B cell (primary cell): ENCODE results near the gene COL8A2. TPM values are rescaled to one million over a fixed set of nuclear protein-coding genes. Genes with fewer than 3 reads are reported as not detected.

Experiments used
- ATAC-seq: fragments of 200-7000 bp; cut with Tn5 transposase; one replicate; pipeline ENCODE4 v1.10.0; 2021; ENCODE audit warnings: low read depth, mild to moderate bottlenecking, moderate number of reproducible peaks, moderate library complexity
- CTCF ChIA-PET: fragments of 350-600 bp; sonication (Branson Sonifier 250); formaldehyde crosslinking; loops from one replicate; lab custom pipeline; 2021; ENCODE audit warnings: antibody characterized with exemption, inconsistent platforms; lab: Charles Lee
- POLR2A ChIA-PET: fragments of 350-600 bp; sonication (Branson Sonifier 250); formaldehyde crosslinking; loops from one replicate; lab custom pipeline; 2021; ENCODE audit warnings: antibody characterized with exemption; lab: Charles Lee
- DNase-seq: peaks from one replicate; pipeline ENCODE4 v3.0.0; 2013
- H2AFZ ChIP-seq: 2 replicates; pipeline ENCODE4 v1.6.1; 2012; ENCODE audit warnings: mild to moderate bottlenecking, low read depth, low read length; ENCODE audit not compliant: insufficient read depth, poor library complexity, severe bottlenecking
- H3K27ac ChIP-seq, 2 donors: 1 replicate in 1 of 2; 2 replicates in 1 of 2; pipeline ENCODE4 v1.5.1; 2012 to 2013; ENCODE audit warnings: low read length in 2 of 2, mild to moderate bottlenecking in 2 of 2, moderate library complexity in 1 of 2
- H3K27me3 ChIP-seq, 4 experiments: fragments of 200-600 bp in 1 of 4; sonication (generic) in 1 of 4; replicated peaks in 1 of 4; 1 replicate in 2 of 4; 2 replicates in 2 of 4; pipeline versions ENCODE4 v1.6.1 to v1.7.0; 2013 to 2016; ENCODE audit warnings: low read length in 3 of 4, mild to moderate bottlenecking in 2 of 4, mixed read lengths in 1 of 4, moderate library complexity in 1 of 4; ENCODE audit not compliant: insufficient read depth in 4 of 4, control insufficient read depth in 3 of 4; ENCODE audit errors: control extremely low read depth in 1 of 4
- H3K36me3 ChIP-seq, 2 experiments: replicated peaks in 1 of 2; 1 replicate in 1 of 2; 2 replicates in 1 of 2; pipeline versions ENCODE4 v1.6.1 to v1.7.1; 2013; ENCODE audit warnings: low read length in 1 of 2; ENCODE audit not compliant: insufficient read depth in 2 of 2, control insufficient read depth in 1 of 2; ENCODE audit errors: control extremely low read depth in 1 of 2, extremely low read depth in 1 of 2
- H3K4me1 ChIP-seq, 2 donors: fragments of 200-600 bp in 1 of 2; sonication (generic) in 1 of 2; 1 replicate in 1 of 2; 2 replicates in 1 of 2; pipeline versions ENCODE4 v1.5.1 to v1.6.1; 2013 to 2017; ENCODE audit warnings: low read length in 2 of 2; ENCODE audit not compliant: control insufficient read depth in 2 of 2, insufficient read depth in 2 of 2
- H3K4me2 ChIP-seq: replicated peaks from 2 replicates; pipeline ENCODE3; 2012; ENCODE audit warnings: mild to moderate bottlenecking, low read depth, low read length; ENCODE audit not compliant: poor library complexity, severe bottlenecking
- H3K4me3 ChIP-seq, 5 experiments: fragments of 200-600 bp in 1 of 5; sonication (generic) in 1 of 5; 1 replicate in 3 of 5; 2 replicates in 2 of 5; pipeline versions ENCODE4 v1.5.1 to v1.7.0; 2011 to 2016; ENCODE audit warnings: low read length in 4 of 5, mild to moderate bottlenecking in 4 of 5, low read depth in 2 of 5, control low read depth in 1 of 5, moderate library complexity in 1 of 5; ENCODE audit not compliant: insufficient read depth in 1 of 5; ENCODE audit errors: control extremely low read depth in 1 of 5, extremely low read depth in 1 of 5
- H3K79me2 ChIP-seq: fragments of 200-600 bp; sonication (generic); one replicate; pipeline ENCODE4 v1.6.0; 2016; ENCODE audit warnings: low read length; ENCODE audit not compliant: control insufficient read depth, insufficient read depth
- H3K9ac ChIP-seq: fragments of 200-600 bp; sonication (generic); 2 replicates; pipeline ENCODE4 v1.6.1; 2017; ENCODE audit warnings: mild to moderate bottlenecking, low read length, moderate library complexity
- H3K9me3 ChIP-seq, 3 donors: one replicate each; pipeline versions ENCODE4 v1.6.1 to v1.7.1; 2013; ENCODE audit warnings: low read length in 2 of 3; ENCODE audit not compliant: control insufficient read depth in 2 of 3, insufficient read depth in 1 of 3; ENCODE audit errors: control extremely low read depth in 1 of 3
- H4K20me1 ChIP-seq: 2 replicates; pipeline ENCODE4 v1.6.0; 2012; ENCODE audit warnings: mild to moderate bottlenecking, low read length; ENCODE audit not compliant: insufficient read depth, control insufficient read depth, poor library complexity, severe bottlenecking
- H3K27ac Mint-ChIP-seq: one replicate; pipeline ENCODE4 v1.8.0; 2021; ENCODE audit warnings: mixed read lengths
- H3K27me3 Mint-ChIP-seq: one replicate; pipeline ENCODE4 v1.8.0; 2021; ENCODE audit warnings: mixed read lengths
- H3K4me1 Mint-ChIP-seq: one replicate; pipeline ENCODE4 v1.8.0; 2021; ENCODE audit warnings: mixed read lengths
- H3K4me3 Mint-ChIP-seq: one replicate; pipeline ENCODE4 v1.8.0; 2021; ENCODE audit warnings: mixed read lengths
- H3K9me3 Mint-ChIP-seq: one replicate; pipeline ENCODE4 v1.8.0; 2022; ENCODE audit warnings: mixed read lengths; ENCODE audit not compliant: insufficient read depth
- CTCF ChIP-seq: fragments of 200-600 bp; IDR thresholded peaks from one replicate; pipeline ENCODE4 v1.8.0; 2022; ENCODE audit warnings: antibody characterized with exemption, mild to moderate bottlenecking
- EZH2 ChIP-seq: IDR thresholded peaks from 2 replicates; pipeline ENCODE4 v1.6.1; 2012; ENCODE audit warnings: borderline replicate concordance, low read depth, mild to moderate bottlenecking, moderate library complexity, low read length; ENCODE audit not compliant: insufficient read depth, poor library complexity, severe bottlenecking
- WGBS: methylation state at CpG from one replicate; pipeline ENCODE4 v1.1.5; 2013; ENCODE audit warnings: missing lambda C conversion rate; ENCODE audit not compliant: insufficient coverage; 5-methylcytosine and 5-hydroxymethylcytosine counted together
- intact Hi-C: fragments of 100-400 bp; cut with micrococcal nuclease; formaldehyde crosslinking; loops from one replicate; pipeline ENCODE4 v1.10.0; 2022
- polyA plus RNA-seq: library from polyadenylated mRNA; depleted of rRNA; stranded (reverse); fragments of >200 nt; gene quantifications from 2 replicates; pipeline ENCODE4 v1.2.3, GENCODE V29; 2012
- total RNA-seq, 2 donors: library from RNA; stranded (reverse); fragments of 120-200 nt in 1 of 2; gene quantifications; 1 replicate in 1 of 2; 2 replicates in 1 of 2; pipeline versions ENCODE4 v1.2.3 to v1.2.4, GENCODE V29; 2013 to 2022

COL8A2 gene
- total and polyA plus RNA-seq, 2 donors (not counting 1 experiment from before 2014, with no cell fraction given) = 0.17 TPM; not detected in 1

- Mint-ChIP-seq H3K4me3 (no peak overlapping the region), H3K4me1 (peaks cover 21% of the 10 kb centered on the region), H3K27me3 (no peaks in the 10 kb centered on the region), H3K9me3 (no peaks in the 10 kb centered on the region), H3K27ac (no peak overlapping the region)
- no peak overlapping the region for H2AFZ ChIP-seq
- H3K4me2 ChIP-seq = no peak overlapping the region
- no peak for TF ChIP-seq EZH2
- TF ChIP-seq CTCF = no peak
- H4K20me1 ChIP-seq = peaks cover 16% of the 10 kb centered on the region
- peaks cover 39% of the 10 kb centered on the region for H3K79me2 ChIP-seq
- CTCF ChIA-PET = interaction anchor here (1.0 to 1.8 kb wide), 2 partner anchors 49 to 146 kb away, joined by 3 to 5 read pairs; no protein-coding TSS in a partner anchor
- no peaks in the 10 kb centered on the region for H3K9me3 ChIP-seq
- H3K9ac ChIP-seq = no peak overlapping the region
- no peaks in the 10 kb centered on the region for H3K27me3 ChIP-seq
- 100% methylated on average over 2 of the region's 5 CpGs for WGBS
- POLR2A ChIA-PET = no interaction called here
- ATAC-seq = no peak
- H3K27ac ChIP-seq = no peak overlapping the region
- no peak overlapping the region for H3K4me3 ChIP-seq
- H3K4me1 ChIP-seq = peaks cover 0 to 5% of the 10 kb centered on the region in 2 donors
- H3K36me3 ChIP-seq = peaks cover 0 to 42% of the 10 kb centered on the region in 2 experiments
- no peak for DNase-seq
- intact Hi-C loops = no loop called here
Measured at GRCh38 chr1:36139521-36139920, 14.5 kb upstream of the COL8A2 start.

GRCh38 chr1:36137776-36138175, 12.8 kb upstream of the COL8A2 start:
- Histone ChIP-seq H3K4me2 (no peak overlapping the region), H3K36me3 (peaks cover 0 to 42% of the 10 kb centered on the region in 2 experiments), H3K4me3 (no peak overlapping the region), H3K79me2 (peaks cover 24% of the 10 kb centered on the region), H3K9ac (no peak overlapping the region), H3K27me3 (no peaks in the 10 kb centered on the region), H4K20me1 (peaks cover 8% of the 10 kb centered on the region), H2AFZ (no peak overlapping the region), H3K9me3 (no peaks in the 10 kb centered on the region), H3K27ac (no peak overlapping the region), H3K4me1 (peaks cover 0 to 5% of the 10 kb centered on the region in 2 donors)
- H3K27ac Mint-ChIP-seq = no peak overlapping the region
- TF ChIP-seq EZH2 (no peak), CTCF (no peak)
- ChIA-PET CTCF (no interaction called here), POLR2A (no interaction called here)
- no peak overlapping the region for H3K4me3 Mint-ChIP-seq
- WGBS = 93% methylated on average over 2 of the region's 3 CpGs
- no peaks in the 10 kb centered on the region for H3K27me3 Mint-ChIP-seq
- H3K4me1 Mint-ChIP-seq = peaks cover 11% of the 10 kb centered on the region
- ATAC-seq (no peak), DNase-seq (no peak)
- intact Hi-C loops = no loop called here
- H3K9me3 Mint-ChIP-seq = no peaks in the 10 kb centered on the region
